GM04503 (cell line): ENCODE measurements around the gene CXCL16.

ENCODE experiments used
- DNase-seq: peaks from one replicate; pipeline ENCODE4 v3.0.0-alpha.2; 2012; ENCODE audit warnings: low read depth

CXCL16 gene

GRCh38 chr17:4751932-4752331 lies 12.2 kb upstream of the CXCL16 start:
- no peak for DNase-seq

- DNase-seq, result no peak
Observed at GRCh38 chr17:4750606-4751005, 10.9 kb upstream of the CXCL16 start.

DNA sequence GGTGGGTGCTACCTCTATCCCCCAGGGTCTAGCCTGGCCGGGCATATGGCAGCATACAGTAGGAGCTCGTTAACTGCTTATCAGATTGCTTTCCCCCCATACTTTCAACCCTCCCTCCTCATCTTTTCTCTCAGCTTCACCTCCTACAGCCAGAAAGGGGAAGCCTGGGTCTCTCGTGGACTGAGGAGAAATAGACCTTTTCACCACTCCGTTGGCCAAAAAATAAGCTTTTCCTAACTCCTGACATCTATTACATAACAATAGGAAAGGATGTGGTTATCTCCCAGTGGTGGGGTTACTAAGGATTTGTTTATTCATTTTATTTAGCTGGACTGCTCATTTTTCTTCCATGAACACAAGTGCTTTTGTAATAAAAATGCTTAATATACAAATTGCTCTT lies 9.0 kb upstream of the CXCL16 start:
- no peak for DNase-seq

GRCh38 chr17:4747847-4748246 lies 8.1 kb upstream of the CXCL16 start:
- DNase-seq, result no peak

DNA sequence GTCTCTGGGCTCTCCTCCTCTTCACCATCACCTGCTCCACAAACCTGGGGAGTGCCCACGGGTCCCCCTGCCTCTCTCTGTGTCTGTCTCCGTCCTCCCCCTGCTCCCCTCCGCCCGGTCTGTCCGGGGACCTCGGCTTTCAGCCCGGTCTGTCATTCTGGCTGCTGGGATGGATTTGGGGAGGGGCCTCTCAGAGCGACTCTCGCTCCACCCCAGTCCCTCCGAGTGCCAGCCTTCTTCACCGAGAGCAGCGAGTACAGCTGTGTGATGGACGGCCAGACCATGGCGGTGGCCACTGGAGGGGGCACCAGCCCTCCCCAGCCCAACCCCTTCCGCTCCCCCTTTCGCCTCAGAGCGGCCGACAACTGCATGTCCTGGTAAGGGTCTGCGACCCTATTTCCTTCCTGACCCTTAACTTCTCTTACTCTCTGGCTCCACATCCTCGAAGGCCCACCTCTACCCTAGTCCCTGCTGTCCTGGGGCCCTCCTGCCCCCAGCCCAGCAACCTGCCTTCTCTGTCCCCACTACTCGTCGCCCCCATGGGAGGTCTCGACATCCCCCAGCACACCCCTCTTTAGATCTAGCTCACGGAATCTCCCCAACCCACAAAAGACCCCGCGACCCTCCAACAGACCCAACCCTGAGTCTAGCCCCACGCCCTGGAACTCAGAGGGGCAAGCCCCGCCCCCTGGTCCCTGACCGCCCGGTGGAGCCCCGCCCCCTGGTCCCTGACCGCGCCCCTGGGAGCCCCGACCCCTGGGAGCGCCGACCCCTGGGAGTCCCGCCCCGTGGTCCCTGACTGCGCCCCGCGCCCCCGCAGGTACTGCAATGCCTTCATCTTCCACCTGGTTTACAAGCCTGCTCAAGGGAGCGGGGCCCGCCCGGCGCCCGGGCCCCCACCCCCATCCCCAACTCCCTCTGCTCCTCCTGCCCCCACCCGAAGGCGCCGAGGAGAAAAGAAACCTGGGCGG lies 5.6 kb upstream of the CXCL16 start:
- no peak for DNase-seq

GRCh38 chr17:4743898-4744297 lies 4.2 kb upstream of the CXCL16 start:
- no peak for DNase-seq

DNA sequence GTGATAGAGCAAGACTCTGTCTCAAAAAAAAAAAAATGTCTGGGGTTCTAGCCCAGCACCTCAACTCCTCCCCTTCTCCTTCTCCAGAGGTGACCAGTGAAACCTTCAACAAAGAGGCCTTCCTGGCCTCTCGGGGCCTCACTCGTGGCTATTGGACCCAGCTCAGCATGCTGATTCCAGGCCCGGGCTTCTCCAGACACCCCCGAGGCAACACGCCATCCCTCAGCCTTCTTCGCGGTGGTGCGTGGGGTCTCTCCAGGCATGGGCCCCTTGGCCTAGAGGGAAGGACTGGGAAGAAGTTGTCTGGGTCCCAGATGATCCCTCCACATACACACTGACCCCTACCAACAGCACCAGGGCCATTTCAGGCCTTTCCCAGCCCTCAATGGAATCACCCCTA lies 3.5 kb upstream of the CXCL16 start:
- DNase-seq, result no peak

DNA sequence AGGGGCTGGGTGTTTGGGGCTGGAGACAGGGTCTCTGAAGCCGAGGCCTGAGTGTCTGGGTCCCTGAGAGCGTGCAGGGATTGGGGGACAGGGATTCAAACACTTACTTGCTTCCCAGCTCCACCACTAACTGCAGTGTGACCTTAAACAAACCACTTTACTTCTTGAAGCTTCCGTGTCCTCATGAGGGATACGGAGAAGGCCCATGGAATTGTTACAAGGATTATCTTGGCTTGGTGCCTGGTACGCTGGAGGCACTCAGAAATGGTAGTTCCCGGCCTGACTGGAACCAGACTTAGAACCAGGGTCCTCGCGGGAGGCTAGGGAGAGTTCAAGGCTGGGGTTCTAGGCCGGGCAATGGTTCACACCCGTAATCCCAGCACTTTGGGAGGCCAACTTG lies 2.9 kb upstream of the CXCL16 start:
- no peak for DNase-seq

DNA sequence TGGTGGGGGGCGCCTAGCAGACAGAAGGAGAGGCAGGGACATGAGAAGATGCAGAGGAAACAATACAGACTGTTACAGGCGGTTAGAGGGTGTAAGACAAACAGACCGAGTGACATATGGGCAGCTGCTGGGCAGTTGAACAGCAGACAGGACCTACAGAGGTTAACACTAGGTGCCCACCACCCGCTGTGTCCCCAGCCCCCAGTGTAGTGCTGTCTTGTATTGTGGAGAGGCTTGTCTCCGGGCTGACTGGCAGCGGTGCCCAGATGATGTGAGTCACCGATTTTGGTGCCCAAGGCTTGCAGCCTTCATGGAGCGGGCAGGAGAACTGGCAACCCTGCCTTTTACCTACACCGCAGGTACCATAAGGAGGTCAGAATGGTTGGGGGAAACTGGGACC lies 2.4 kb upstream of the CXCL16 start:
- no peak for DNase-seq

GRCh38 chr17:4741544-4741943 lies 1.8 kb upstream of the CXCL16 start:
- no peak for DNase-seq

DNA sequence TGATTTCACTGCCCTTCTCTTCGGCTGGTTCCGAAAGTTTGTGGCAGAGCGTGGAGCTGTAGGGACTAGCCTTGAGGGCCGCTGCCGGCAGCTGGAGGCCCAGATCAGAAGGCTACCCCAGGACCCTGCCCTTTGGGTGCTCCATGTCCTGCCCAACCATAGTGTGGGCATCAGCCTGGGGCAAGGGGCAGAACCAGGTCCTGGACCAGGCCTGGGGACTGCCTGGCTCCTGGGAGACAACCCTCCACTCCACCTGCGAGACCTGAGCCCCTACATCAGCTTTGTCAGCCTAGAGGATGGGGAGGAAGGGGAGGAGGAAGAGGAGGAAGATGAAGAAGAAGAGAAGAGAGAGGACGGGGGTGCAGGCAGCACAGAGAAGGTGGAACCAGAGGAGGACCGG lies 856 bp upstream of the CXCL16 start:
- no peak for DNase-seq

GRCh38 chr17:4740025-4740351 lies 260 bp upstream of the CXCL16 start:
- no peak for DNase-seq

DNA sequence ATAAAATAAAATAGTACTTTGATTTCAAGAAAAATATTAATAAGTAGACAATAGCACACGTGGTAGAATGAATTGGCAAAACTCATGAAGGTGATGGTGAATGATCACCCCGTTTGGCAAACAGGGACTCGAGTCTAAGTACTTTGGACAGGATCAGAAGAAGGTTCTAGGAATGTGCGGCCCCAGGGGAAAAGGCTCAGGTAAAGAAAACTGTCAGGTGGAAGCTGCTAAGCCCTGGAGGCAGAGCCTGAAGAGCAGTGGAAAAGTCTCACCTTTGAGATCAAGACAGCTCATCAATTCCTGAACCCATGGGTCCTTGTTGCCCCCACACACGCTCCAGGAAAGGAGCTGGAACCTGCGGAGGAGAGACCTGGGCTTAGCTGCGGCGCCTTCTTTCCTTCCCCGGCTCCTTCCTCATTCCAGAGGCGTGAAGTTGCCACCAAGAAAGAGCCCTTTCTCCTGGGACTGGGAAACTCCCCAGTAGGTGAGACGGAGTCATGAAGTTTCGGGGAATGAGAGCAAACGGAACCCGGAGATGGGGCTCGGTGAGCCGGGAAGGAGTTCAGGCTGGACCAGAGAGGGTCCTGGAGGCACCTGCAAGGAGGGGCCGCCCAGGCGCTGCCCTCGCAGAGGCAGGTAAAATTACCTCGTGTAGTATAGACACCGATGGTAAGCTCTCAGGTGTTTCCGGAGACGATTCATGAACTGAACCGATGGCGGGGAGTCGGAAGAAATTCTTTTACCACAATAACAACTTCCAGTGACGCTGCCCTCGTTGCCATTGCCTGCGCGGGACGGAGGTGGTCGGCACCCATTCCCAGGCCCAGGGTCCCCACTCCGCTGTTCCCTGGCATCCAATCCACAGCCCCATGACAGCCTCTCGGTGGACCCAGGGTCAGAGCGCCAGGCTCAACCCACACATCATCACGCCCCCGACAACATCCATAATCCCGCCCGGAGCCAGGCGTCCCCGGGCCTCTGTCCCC lies 1.3 kb downstream of the CXCL16 start:
- no peak for DNase-seq

GRCh38 chr17:4735876-4736651 lies 3.7 kb downstream of the CXCL16 start:
- no peak for DNase-seq

DNA sequence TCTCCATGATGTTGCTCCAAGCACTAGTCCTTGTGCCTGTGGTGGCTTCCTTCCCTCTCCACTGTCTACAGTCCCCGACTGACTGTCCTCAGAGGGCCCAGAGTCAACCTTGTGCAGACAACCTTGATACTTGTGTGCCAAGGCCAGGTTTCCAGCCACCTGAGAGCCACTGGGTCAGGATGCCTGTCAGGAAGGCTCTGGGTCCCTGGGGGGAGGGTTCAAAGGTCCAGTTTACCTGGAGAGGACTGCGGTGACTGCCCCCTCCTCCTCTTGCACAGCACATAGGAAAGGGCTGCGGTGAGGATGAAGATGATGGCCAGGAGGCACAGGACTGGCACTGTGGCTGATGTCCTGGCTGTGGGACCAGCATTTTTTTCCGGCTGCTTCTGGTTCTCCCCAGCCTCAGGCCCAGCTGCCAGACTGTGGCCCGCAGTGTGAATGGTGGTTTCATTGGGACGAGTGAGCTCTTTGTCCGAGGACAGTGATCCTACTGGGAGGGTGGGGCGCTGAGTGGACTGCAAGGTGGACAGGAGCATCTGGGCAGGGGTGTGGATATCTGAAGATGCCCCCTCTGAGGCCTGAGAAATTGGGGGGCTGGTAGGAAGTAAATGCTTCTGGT lies 4.8 kb downstream of the CXCL16 start:
- no peak for DNase-seq

DNA sequence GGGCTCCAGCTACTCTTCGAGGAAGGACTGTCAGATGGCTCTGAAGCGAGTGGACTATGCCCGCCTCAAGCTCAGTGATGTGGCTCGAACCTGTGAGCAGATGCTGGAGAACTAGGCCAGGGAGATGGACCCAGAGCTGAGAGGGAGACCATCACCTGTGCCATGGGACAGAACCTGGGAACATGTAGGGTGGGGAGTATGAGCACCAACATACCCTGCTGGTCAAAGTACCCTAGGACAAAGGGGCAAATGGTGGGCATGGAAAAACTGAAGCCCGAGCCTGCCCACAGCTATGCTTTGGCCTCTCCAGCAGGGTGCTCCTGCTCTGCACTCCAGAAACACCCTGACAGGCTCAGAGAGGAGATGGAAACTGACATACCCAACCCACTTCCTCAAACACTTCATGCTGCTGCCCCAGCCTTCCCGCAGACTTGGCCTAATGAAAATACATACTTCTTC lies 6.6 kb downstream of the CXCL16 start:
- no peak for DNase-seq

- no peak for DNase-seq
Observed at GRCh38 chr17:4728124-4728523, 11.6 kb downstream of the CXCL16 start.

- DNase-seq, result no peak
Observed at GRCh38 chr17:4725646-4726310, 13.9 kb downstream of the CXCL16 start.

GRCh38 chr17:4724650-4725049 lies 15.1 kb downstream of the CXCL16 start:
- DNase-seq, result no peak

GRCh38 chr17:4722678-4723240 lies 17.0 kb downstream of the CXCL16 start:
- DNase-seq, result no peak
